Liver (tissue), 9 donors: Measurements from ENCODE around the gene PLEKHO2. TPM values are rescaled to one million over a fixed set of nuclear protein-coding genes. Genes with fewer than 3 reads are reported as not detected.
A peak's percentile ranks its signal among the peaks of the same experiment; 100 is the strongest.

Source experiments
- DNase-seq: peaks from one replicate; pipeline ENCODE4 v3.0.0-alpha.2; 2017; ENCODE audit warnings: low spot score
- H3K27ac ChIP-seq, 2 donors: one replicate each; pipeline ENCODE4 v1.7.0; 2013; ENCODE audit warnings: inconsistent platforms in 2 of 2, low read length in 2 of 2, control low read depth in 1 of 2, low read depth in 1 of 2, mild to moderate bottlenecking in 1 of 2
- H3K27me3 ChIP-seq, 4 donors: one replicate each; pipeline versions ENCODE4 v1.6.1 to v1.7.0; 2013; ENCODE audit warnings: low read length in 3 of 4, inconsistent platforms in 1 of 4, mild to moderate bottlenecking in 1 of 4, moderate library complexity in 1 of 4; ENCODE audit not compliant: control insufficient read depth in 4 of 4, insufficient read depth in 4 of 4
- H3K36me3 ChIP-seq, 4 donors: one replicate each; pipeline versions ENCODE4 v1.6.1 to v1.7.0; 2013; ENCODE audit warnings: low read length in 3 of 4, mild to moderate bottlenecking in 3 of 4, low read depth in 1 of 4, moderate library complexity in 1 of 4; ENCODE audit not compliant: control insufficient read depth in 4 of 4, insufficient read depth in 3 of 4
- H3K4me1 ChIP-seq, 4 donors: one replicate each; pipeline versions ENCODE4 v1.6.1 to v1.7.0; 2013; ENCODE audit warnings: low read length in 3 of 4, mild to moderate bottlenecking in 3 of 4, moderate library complexity in 1 of 4; ENCODE audit not compliant: control insufficient read depth in 4 of 4, insufficient read depth in 4 of 4
- H3K4me3 ChIP-seq, 3 donors: one replicate each; pipeline versions ENCODE4 v1.6.1 to v1.7.0; 2013; ENCODE audit warnings: low read length in 3 of 3, control low read depth in 1 of 3, low read depth in 1 of 3, mild to moderate bottlenecking in 1 of 3
- H3K9ac ChIP-seq, 2 donors: one replicate each; pipeline ENCODE4 v1.7.0; 2013; ENCODE audit warnings: low read length in 2 of 2, mild to moderate bottlenecking in 2 of 2, moderate library complexity in 2 of 2, control low read depth in 1 of 2, low read depth in 1 of 2
- H3K9me3 ChIP-seq, 4 donors: one replicate each; pipeline versions ENCODE4 v1.6.1 to v1.7.0; 2013; ENCODE audit warnings: low read length in 3 of 4; ENCODE audit not compliant: control insufficient read depth in 4 of 4
- ATF3 ChIP-seq: IDR thresholded peaks from 2 replicates; pipeline ENCODE4 v1.6.1; 2016; ENCODE audit warnings: antibody characterized with exemption
- EGR1 ChIP-seq, 2 donors: IDR thresholded peaks; 2 replicates each; pipeline ENCODE4 v1.6.1; 2016 to 2018; ENCODE audit warnings: antibody characterized with exemption in 2 of 2, low read depth in 2 of 2
- FOXA1 ChIP-seq: IDR thresholded peaks from 2 replicates; pipeline ENCODE4 v1.6.1; 2016; ENCODE audit warnings: antibody characterized with exemption
- FOXA2 ChIP-seq: IDR thresholded peaks from 2 replicates; pipeline ENCODE4 v1.6.1; 2016; ENCODE audit warnings: antibody characterized with exemption
- GABPA ChIP-seq, 2 donors: IDR thresholded peaks in 1 of 2; conservative IDR thresholded peaks in 1 of 2; 2 replicates each; pipeline ENCODE4 v1.6.1; 2016; ENCODE audit warnings: antibody characterized with exemption in 2 of 2, mild to moderate bottlenecking in 1 of 2, moderate library complexity in 1 of 2
- JUND ChIP-seq, 2 donors: IDR thresholded peaks; 2 replicates each; pipeline ENCODE4 v1.6.1; 2016; ENCODE audit warnings: antibody characterized with exemption in 2 of 2
- MAX ChIP-seq: IDR thresholded peaks from 2 replicates; pipeline ENCODE4 v1.6.1; 2016; ENCODE audit warnings: antibody characterized with exemption
- NR2F2 ChIP-seq: IDR thresholded peaks from 2 replicates; pipeline ENCODE4 v1.6.1; 2016; ENCODE audit warnings: antibody characterized with exemption
- RAD21 ChIP-seq, 2 donors: IDR thresholded peaks; 2 replicates each; pipeline ENCODE4 v1.6.1; 2016; ENCODE audit warnings: antibody characterized with exemption in 2 of 2, mild to moderate bottlenecking in 2 of 2
- REST ChIP-seq: IDR thresholded peaks from 2 replicates; pipeline ENCODE4 v1.6.1; 2016; ENCODE audit warnings: antibody characterized with exemption, mild to moderate bottlenecking
- SP1 ChIP-seq: IDR thresholded peaks from 2 replicates; pipeline ENCODE4 v1.6.1; 2018; ENCODE audit warnings: antibody characterized with exemption, mild to moderate bottlenecking
- YY1 ChIP-seq: IDR thresholded peaks from 2 replicates; pipeline ENCODE4 v1.6.1; 2016; ENCODE audit warnings: antibody characterized with exemption, mild to moderate bottlenecking
- ZBTB33 ChIP-seq: IDR thresholded peaks from 2 replicates; pipeline ENCODE4 v1.6.1; 2016; ENCODE audit warnings: antibody characterized with exemption
- WGBS: extraction: QIAGEN DNeasy Blood & Tissue Kit; methylation state at CpG from one replicate; pipeline ENCODE4 v1.1.7; 2013; 5-methylcytosine and 5-hydroxymethylcytosine counted together
- polyA plus RNA-seq, 2 donors: library from polyadenylated mRNA; stranded (reverse) in 1 of 2; unstranded in 1 of 2; fragments of 200-250 nt in 1 of 2; fragments of >200 nt in 1 of 2; fragmentation: Nextera tagmentation in 1 of 2; extraction: Ambion mirVana in 1 of 2; gene quantifications; one replicate each; pipeline versions ENCODE4 v1.2.1 to v1.2.3, GENCODE V29; 2013 to 2015
- total RNA-seq, 2 donors: library from RNA; depleted of rRNA; stranded (reverse); fragments of >200 nt; gene quantifications; one replicate each; pipeline ENCODE4 v1.2.3, GENCODE V29; 2014
- donor health status: healthy.
- donor health status: healthy.
- donor health status: healthy.
- donor health status: healthy.
- donor health status: healthy.

PLEKHO2 gene
- total and polyA plus RNA-seq, 4 donors = 2.0 to 11.3 (median 8.5) TPM

- Histone ChIP-seq H3K4me1 (no peaks in the 10 kb centered on the region), H3K9me3 (no peaks in the 10 kb centered on the region), H3K36me3 (no peaks in the 10 kb centered on the region), H3K9ac (no peak overlapping the region), H3K4me3 (no peak overlapping the region), H3K27me3 (no peaks in the 10 kb centered on the region), H3K27ac (no peak overlapping the region)
- WGBS = 94% methylated on average over 6 of the region's 6 CpGs
- no peak for DNase-seq
- TF ChIP-seq FOXA2 (no peak), REST (no peak), EGR1 (IDR thresholded peaks at IDR 0.05; ENCODE audit: low read depth in 2 of 2) (no peak), SP1 (no peak), ATF3 (no peak), GABPA (IDR thresholded peaks at IDR 0.05 in 1 of 2, conservative IDR thresholded peaks at IDR 0.05 in 1 of 2) (no peak)
Observed at GRCh38 chr15:64888336-64888735, 46.6 kb downstream of the PLEKHO2 start.

GRCh38 chr15:64891561-64891960 is 49.8 kb downstream of the PLEKHO2 start:
- H3K4me3 ChIP-seq = no peak overlapping the region
- DNase-seq = no peak
- H3K4me1 ChIP-seq = peaks cover 0 to 13% (median 3%) of the 10 kb centered on the region in 4 donors
- no peak overlapping the region for H3K9ac ChIP-seq
- no peaks in the 10 kb centered on the region for H3K9me3 ChIP-seq
- H3K36me3 ChIP-seq = no peaks in the 10 kb centered on the region
- H3K27ac ChIP-seq = peak overlapping the region; percentile 25 to 68
- H3K27me3 ChIP-seq = no peaks in the 10 kb centered on the region
- TF ChIP-seq ZBTB33 = no peak
- TF ChIP-seq REST = no peak
- TF ChIP-seq YY1 = no peak
- TF ChIP-seq NR2F2 = no peak
- TF ChIP-seq MAX = no peak
- no peak for TF ChIP-seq EGR1 (IDR thresholded peaks at IDR 0.05; ENCODE audit: low read depth in 2 of 2)
- TF ChIP-seq JUND (IDR thresholded peaks at IDR 0.05) = no peak
- TF ChIP-seq ATF3 = no peak
- TF ChIP-seq FOXA1 = no peak
- TF ChIP-seq SP1 = no peak
- TF ChIP-seq RAD21 (IDR thresholded peaks at IDR 0.05) = no peak
